ENCODE measurements around the gene CALD1.
A peak's percentile ranks its signal among the peaks of the same experiment; 100 is the strongest.
"Not testable (repeated sequence)": the region's sequence is repeated elsewhere in the genome, so short reads cannot be mapped to it uniquely, and the experiment has no call there.

CALD1 gene

DNA sequence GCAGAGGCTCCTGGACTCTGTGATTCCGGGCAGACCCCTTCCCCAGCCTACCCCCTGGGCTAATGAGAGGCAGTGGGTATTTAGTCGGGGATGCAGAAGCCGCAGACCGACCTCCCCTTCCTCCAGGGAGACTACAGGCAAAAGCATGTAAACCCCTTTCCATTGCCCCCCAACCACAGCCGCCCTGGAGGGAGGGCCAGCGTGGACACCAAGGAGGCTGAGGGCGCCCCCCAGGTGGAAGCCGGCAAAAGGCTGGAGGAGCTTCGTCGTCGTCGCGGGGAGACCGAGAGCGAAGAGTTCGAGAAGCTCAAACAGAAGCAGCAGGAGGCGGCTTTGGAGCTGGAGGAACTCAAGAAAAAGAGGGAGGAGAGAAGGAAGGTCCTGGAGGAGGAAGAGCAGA lies 167.9 kb downstream of the CALD1 start:
- Mint-ChIP-seq H3K4me3 (no peak overlapping the region), H3K27ac (no peak overlapping the region), H3K36me3 (ENCODE audit: insufficient read depth) (no peaks in the 10 kb centered on the region), H3K9me3 (no peaks in the 10 kb centered on the region), H3K4me1 (ENCODE audit: low read depth in 2 of 2) (no peaks in the 10 kb centered on the region), H3K27me3 (peaks cover 28 to 31% of the 10 kb centered on the region in 2 donors)
- ATAC-seq (replicated peaks) (no peak), DNase-seq (no peak)

DNA sequence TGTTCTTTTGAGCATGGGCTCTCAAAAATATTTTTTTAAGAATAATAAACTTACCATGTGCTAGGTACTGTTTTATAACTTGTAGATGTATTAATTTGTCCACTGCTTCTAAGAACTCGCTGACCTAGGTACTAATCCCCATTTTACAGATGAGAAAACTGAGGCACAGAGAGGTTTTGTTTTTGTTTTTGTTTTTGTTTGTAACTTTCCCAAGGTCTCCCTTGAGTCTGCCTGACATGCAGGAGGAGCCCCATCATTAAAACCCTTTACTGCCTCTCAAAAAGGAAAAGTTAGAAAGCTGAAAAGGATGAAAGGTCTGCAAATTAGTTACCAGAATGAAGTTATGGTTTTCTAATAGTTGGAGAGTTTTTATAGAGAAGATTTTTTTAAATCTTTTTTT lies 168.4 kb downstream of the CALD1 start:
- Mint-ChIP-seq H3K4me1 (ENCODE audit: low read depth in 2 of 2) (no peaks in the 10 kb centered on the region), H3K27me3 (peaks cover 25 to 31% of the 10 kb centered on the region in 2 donors), H3K9me3 (no peaks in the 10 kb centered on the region), H3K36me3 (ENCODE audit: insufficient read depth) (no peaks in the 10 kb centered on the region), H3K27ac (no peak overlapping the region), H3K4me3 (no peak overlapping the region)
- no peak for ATAC-seq (replicated peaks)
- DNase-seq: no peak

DNA sequence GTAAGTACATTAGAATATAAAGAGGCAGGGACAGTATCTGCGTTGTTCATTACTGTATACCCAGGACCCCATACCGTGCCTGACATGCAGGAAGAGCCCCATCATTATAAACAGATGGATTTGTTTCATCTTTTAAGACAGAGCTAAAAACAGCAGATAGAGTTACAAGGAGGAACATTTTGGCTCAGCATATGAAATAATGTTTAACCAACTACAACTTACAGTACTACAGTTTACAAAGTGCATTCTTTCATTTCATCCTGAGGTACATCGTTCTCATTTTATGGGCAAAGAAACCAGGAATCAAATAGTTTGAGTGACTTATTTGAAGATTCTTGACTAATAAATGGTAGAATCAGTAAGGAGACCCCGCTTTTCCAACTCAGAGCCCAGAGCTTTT lies 168.8 kb downstream of the CALD1 start:
- DNase-seq (no peak), ATAC-seq (replicated peaks) (no peak)
- Mint-ChIP-seq H3K36me3 (ENCODE audit: insufficient read depth) (no peaks in the 10 kb centered on the region), H3K27me3 (peaks cover 22 to 31% of the 10 kb centered on the region in 2 donors), H3K27ac (no peak overlapping the region), H3K4me1 (ENCODE audit: low read depth in 2 of 2) (no peaks in the 10 kb centered on the region), H3K9me3 (no peaks in the 10 kb centered on the region), H3K4me3 (no peak overlapping the region)

DNA sequence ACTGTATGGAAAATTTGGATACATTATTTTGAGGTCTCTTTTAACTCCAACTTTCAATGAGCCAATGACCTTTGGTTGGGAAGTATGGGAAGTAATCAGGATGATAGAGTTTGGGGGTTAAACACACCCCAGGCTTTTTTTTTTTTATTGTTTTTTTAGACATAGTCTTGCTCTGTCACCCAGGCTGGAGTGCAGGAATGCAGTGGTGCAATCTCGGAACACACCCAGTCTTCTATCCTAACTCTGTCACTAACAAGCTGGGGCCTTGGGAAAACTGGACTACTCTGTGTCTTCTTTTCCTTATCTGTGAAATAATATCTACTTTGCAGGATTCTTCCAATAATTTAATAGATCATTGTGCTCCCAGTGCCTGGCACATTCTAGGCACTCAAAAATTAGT lies 169.3 kb downstream of the CALD1 start:
- ATAC-seq (replicated peaks) (no peak), DNase-seq (no peak)
- H3K36me3 Mint-ChIP-seq (ENCODE audit: insufficient read depth): no peaks in the 10 kb centered on the region
- H3K27me3 Mint-ChIP-seq: peaks cover 22 to 31% of the 10 kb centered on the region in 2 donors
- no peaks in the 10 kb centered on the region for H3K4me1 Mint-ChIP-seq (ENCODE audit: low read depth in 2 of 2)
- H3K4me3 Mint-ChIP-seq: no peak overlapping the region
- H3K9me3 Mint-ChIP-seq: no peaks in the 10 kb centered on the region
- H3K27ac Mint-ChIP-seq: no peak overlapping the region

DNA sequence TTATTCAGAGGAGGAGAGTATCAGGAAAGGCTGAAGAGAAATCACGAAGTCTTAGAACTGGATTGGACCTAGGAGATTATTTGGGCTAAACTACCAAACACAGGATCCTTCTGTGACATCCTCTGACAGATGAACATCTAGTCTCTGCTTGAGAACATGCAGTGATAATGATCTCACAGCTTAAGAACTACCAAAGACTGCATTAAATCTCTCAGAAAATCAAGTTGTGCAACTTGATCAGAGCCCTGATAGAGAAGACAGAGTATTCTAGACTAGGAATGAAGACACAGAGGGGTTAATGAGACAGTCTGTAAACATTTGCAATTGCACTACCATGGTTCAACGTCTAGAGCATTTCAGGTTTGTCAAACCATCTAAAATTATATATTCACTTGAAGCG lies 169.7 kb downstream of the CALD1 start:
- H3K9me3 Mint-ChIP-seq: no peaks in the 10 kb centered on the region
- H3K4me1 Mint-ChIP-seq (ENCODE audit: low read depth in 2 of 2): no peaks in the 10 kb centered on the region
- H3K4me3 Mint-ChIP-seq: no peak overlapping the region
- ATAC-seq (replicated peaks) (no peak), DNase-seq (no peak)
- H3K27ac Mint-ChIP-seq: no peak overlapping the region
- peaks cover 22 to 31% of the 10 kb centered on the region in 2 donors for H3K27me3 Mint-ChIP-seq
- no peaks in the 10 kb centered on the region for H3K36me3 Mint-ChIP-seq (ENCODE audit: insufficient read depth)

DNA sequence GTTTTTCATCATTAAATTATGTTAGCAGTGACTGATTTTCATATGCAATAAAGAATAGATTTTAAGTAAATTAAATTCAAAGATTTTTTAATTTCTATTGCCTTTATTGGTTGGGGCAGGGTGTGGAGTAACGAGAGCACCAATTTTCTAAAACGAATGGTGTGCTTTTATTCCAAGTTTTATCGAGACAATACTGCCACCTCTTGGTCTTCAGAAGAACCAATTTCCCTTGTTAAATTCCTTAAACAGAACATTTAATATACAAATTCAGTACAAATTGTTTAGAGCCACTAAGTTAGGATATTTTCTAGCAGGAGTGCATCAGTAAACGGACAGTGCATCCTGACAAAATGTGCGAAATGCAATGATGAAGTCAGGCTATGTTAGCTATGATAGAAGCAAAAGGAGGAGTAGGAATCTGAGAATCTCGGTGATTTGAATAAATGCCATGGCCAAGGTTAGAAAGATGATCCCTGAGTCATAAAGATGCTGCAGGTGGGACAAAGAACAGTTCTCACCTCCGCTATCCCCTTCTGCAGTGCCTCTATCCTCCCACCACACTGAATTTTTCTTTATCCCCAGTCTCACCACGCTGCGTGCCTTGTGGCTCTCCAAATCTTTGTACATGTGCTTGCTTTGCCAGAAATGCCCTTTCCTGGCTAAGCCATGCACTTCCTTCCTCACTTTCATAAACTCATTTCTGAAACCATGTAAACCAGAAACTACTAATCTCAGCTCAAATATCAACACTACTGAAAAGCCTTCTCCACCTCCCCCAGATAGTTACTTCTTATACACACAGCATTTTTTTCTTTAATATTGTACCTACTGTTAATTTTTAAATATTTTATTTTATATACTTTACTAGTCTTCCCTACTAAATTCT lies 175.0 kb downstream of the CALD1 start:
- H3K4me3 Mint-ChIP-seq: no peak overlapping the region
- DNase-seq (no peak), ATAC-seq (replicated peaks) (peak; percentile 29)
- H3K36me3 Mint-ChIP-seq (ENCODE audit: insufficient read depth): no peaks in the 10 kb centered on the region
- no peaks in the 10 kb centered on the region for H3K4me1 Mint-ChIP-seq (ENCODE audit: low read depth in 2 of 2)
- no peak overlapping the region for H3K27ac Mint-ChIP-seq
- H3K27me3 Mint-ChIP-seq: peaks cover 0 to 6% of the 10 kb centered on the region in 2 donors
- H3K9me3 Mint-ChIP-seq: no peaks in the 10 kb centered on the region

DNA sequence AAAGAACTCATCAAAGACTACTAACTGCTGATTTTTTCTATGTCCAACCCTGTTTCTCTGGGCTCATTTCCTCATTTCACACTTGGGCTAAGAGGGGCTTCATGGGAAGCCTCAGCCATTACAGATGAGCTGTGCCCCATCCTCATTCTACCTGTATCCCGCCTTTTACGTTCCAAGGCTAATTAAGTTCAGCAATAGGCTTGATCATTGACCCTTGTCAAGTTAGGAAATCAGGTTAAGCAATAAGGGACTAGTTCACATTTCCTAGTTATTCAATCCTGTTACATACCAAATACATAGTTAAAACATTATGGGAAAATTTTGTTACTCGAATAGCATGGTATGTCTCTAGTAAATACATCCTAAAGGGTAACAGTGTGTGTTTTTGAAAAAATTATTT lies 177.6 kb downstream of the CALD1 start:
- no peaks in the 10 kb centered on the region for H3K4me1 Mint-ChIP-seq (ENCODE audit: low read depth in 2 of 2)
- H3K27ac Mint-ChIP-seq: no peak overlapping the region
- no peak for DNase-seq

DNA sequence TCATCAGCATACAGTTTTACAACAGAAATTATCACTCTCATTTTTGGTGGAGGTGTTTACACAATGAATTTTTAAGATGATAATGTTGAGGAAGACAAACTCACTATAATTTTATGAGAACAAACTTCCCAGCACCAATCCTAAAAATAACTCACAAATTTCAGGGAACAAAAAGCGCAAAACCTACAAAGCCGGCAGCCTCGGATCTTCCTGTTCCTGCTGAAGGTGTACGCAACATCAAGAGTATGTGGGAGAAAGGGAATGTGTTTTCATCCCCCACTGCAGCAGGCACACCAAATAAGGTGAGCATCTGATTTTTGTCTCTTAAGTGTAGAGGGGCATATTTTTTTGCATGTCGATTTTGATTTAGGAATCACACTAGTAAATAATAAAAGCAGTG lies 180.4 kb downstream of the CALD1 start:
- H3K9me3 Mint-ChIP-seq: no peaks in the 10 kb centered on the region
- no peak for DNase-seq
- H3K4me3 Mint-ChIP-seq: no peak overlapping the region
- H3K36me3 Mint-ChIP-seq (ENCODE audit: insufficient read depth): no peaks in the 10 kb centered on the region
- no peak overlapping the region for H3K27ac Mint-ChIP-seq
- peaks cover 21 to 25% of the 10 kb centered on the region in 2 donors for H3K27me3 Mint-ChIP-seq
- H3K4me1 Mint-ChIP-seq (ENCODE audit: low read depth in 2 of 2): no peaks in the 10 kb centered on the region
- no peak for ATAC-seq (replicated peaks)

More for the DNA sequence above, 177.6 kb downstream of the CALD1 start:
- no peaks in the 10 kb centered on the region for H3K27me3 Mint-ChIP-seq
- no peaks in the 10 kb centered on the region for H3K9me3 Mint-ChIP-seq
- H3K4me3 Mint-ChIP-seq: no peak overlapping the region
- H3K36me3 Mint-ChIP-seq (ENCODE audit: insufficient read depth): no peaks in the 10 kb centered on the region
- ATAC-seq (replicated peaks): no peak

DNA sequence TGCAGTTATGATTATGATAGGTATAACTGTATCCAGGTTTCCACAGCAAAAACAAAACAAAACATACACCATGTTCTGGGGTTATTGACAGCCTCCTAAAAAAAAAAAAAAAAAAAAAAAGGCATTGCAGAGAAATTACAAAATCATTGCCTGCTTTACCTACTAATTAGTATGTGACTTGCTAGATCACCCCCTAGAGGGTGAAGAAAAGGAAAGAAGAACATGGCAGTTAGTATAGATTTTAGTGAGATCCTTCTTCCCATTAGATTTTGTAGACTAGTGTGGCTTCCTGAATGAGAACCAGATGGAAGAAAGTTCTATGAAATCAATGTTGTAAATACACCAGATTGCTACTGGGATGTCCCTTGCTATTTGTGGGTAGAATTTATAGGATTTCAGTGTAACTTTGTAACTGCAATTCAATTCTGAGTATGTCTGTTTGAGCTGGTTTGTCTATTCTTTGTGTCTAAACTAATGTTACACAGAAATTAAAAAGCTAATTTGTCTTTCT lies 182.9 kb downstream of the CALD1 start:
- no peak for ATAC-seq (replicated peaks)
- Mint-ChIP-seq H3K4me3 (no peak overlapping the region), H3K9me3 (no peaks in the 10 kb centered on the region), H3K27ac (no peak overlapping the region), H3K36me3 (ENCODE audit: insufficient read depth) (no peaks in the 10 kb centered on the region), H3K4me1 (ENCODE audit: low read depth in 2 of 2) (no peaks in the 10 kb centered on the region), H3K27me3 (peaks cover 23 to 25% of the 10 kb centered on the region in 2 donors)
- DNase-seq: no peak

DNA sequence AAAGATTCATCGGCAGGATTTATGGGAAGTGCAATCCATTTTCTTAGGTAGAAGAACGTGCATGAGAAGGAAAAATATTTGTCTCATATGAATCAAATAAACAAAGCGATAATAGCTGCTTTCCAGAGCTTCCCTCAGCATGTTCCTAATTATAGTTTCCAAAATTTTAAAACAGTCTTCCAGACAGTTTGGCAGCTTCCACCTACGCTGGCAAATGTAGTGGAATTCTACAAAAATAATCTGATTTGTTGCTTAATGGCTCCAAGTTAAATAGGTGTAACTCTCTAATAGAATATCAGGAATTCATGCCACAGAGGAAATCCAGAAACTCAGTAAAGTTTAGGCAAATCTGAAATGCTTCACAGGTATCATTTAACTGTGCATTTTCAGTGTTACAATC lies 183.6 kb downstream of the CALD1 start:
- no peak for ATAC-seq (replicated peaks)
- Mint-ChIP-seq H3K9me3 (no peaks in the 10 kb centered on the region), H3K4me3 (no peak overlapping the region), H3K4me1 (ENCODE audit: low read depth in 2 of 2) (no peaks in the 10 kb centered on the region), H3K27ac (no peak overlapping the region), H3K27me3 (peaks cover 25 to 28% of the 10 kb centered on the region in 2 donors), H3K36me3 (ENCODE audit: insufficient read depth) (no peaks in the 10 kb centered on the region)
- no peak for DNase-seq

DNA sequence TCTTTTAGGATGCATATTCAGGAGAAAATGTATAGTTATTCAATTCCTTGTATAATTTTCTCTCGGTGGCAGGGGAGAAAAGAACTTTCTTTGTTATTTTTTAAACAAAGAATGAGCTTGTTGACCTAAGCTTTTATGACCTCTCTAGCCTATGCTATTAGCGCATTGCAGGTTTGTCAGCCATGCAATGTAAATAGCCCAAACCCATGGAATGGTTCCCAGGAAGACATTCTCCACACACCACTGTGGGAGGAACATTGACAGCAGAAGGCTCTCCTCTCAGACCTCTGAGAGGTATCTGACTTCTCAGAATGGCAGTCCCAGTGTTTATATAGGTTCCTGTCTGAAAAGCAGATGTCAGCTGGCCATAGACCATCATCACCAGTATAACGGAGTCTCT lies 187.3 kb downstream of the CALD1 start:
- H3K36me3 Mint-ChIP-seq (ENCODE audit: insufficient read depth): no peaks in the 10 kb centered on the region
- H3K9me3 Mint-ChIP-seq: no peaks in the 10 kb centered on the region
- DNase-seq (no peak), ATAC-seq (replicated peaks) (no peak)
- no peaks in the 10 kb centered on the region for H3K4me1 Mint-ChIP-seq (ENCODE audit: low read depth in 2 of 2)
- H3K27me3 Mint-ChIP-seq: peaks cover 25 to 28% of the 10 kb centered on the region in 2 donors
- no peak overlapping the region for H3K27ac Mint-ChIP-seq
- H3K4me3 Mint-ChIP-seq: no peak overlapping the region

DNA sequence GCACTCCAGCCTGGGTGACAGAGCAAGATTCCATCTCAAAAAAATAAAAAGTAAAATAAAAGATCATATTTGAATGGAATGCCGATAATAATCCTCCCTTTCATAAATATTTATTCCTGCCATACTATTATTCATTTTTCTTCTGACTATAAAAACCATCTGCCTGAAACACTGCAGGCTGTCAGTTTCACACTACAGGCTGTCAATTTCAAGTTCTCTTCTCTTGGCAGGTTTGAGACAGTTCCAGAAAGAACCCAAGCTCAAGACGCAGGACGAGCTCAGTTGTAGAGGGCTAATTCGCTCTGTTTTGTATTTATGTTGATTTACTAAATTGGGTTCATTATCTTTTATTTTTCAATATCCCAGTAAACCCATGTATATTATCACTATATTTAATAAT lies 188.7 kb downstream of the CALD1 start:
- Mint-ChIP-seq H3K4me1 (ENCODE audit: low read depth in 2 of 2) (no peaks in the 10 kb centered on the region), H3K27ac (no peak overlapping the region), H3K36me3 (ENCODE audit: insufficient read depth) (no peaks in the 10 kb centered on the region), H3K4me3 (no peak overlapping the region), H3K27me3 (peaks cover 27 to 29% of the 10 kb centered on the region in 2 donors), H3K9me3 (no peaks in the 10 kb centered on the region)
- no peak for ATAC-seq (replicated peaks)
- no peak for DNase-seq

DNA sequence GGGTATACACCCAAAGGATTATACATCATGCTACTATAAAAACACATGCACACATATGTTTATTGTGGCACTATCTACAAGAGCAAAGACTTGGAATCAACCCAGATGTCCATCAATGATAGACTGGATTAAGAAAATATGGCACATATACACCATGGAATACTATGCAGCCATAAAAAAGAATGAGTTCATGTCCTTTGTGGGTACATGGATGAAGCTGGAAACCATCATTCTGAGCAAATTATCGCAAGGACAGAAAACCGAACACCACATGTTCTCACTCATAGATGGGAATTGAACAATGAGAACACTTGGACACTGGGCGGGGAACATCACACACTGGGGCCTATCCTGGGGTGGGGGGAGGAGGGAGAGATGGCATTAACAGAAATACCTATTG lies 202.2 kb downstream of the CALD1 start:
- not testable (repeated sequence) for H3K36me3 Mint-ChIP-seq (ENCODE audit: insufficient read depth); H3K27ac Mint-ChIP-seq; DNase-seq; H3K4me3 Mint-ChIP-seq; ATAC-seq (replicated peaks); H3K9me3 Mint-ChIP-seq; H3K4me1 Mint-ChIP-seq (ENCODE audit: low read depth in 2 of 2)
- H3K27me3 Mint-ChIP-seq: peaks cover 18 to 25% of the 10 kb centered on the region in 2 donors

DNA sequence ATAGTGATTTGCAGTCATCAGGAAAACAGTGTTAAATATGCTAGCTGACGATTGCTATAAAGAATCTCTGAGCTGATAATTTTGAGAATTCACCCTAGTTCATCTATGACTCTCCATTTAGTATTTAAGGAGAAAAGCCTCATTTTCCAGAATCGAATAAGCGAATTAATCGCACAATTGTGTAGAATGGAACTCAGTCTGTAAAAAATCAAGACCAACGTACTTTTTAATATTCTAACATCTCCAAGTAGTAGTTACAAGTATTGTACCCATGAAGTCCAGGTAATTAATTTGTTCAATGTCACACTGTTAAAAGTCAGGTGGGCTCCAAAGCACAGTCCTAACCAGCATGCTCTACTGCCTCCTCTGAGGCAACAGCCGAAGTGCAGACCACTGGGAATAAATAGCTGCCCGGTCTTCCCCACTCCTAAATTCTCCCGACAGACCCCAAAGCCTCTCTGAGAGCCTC lies 206.5 kb downstream of the CALD1 start:
- peaks cover 10 to 21% of the 10 kb centered on the region in 2 donors for H3K4me1 Mint-ChIP-seq (ENCODE audit: low read depth in 2 of 2)
- ATAC-seq (replicated peaks) (peak; percentile 62), DNase-seq (no peak)
- peaks cover 11% of the 10 kb centered on the region for H3K36me3 Mint-ChIP-seq (ENCODE audit: insufficient read depth)
- H3K9me3 Mint-ChIP-seq: no peaks in the 10 kb centered on the region
- H3K27me3 Mint-ChIP-seq: no peaks in the 10 kb centered on the region
- peak overlapping the region; percentile 97 to 99 for H3K27ac Mint-ChIP-seq
- H3K4me3 Mint-ChIP-seq: peak overlapping the region; percentile 97 to 99

Data from effector memory CD8-positive, alpha-beta T cell (primary cell).